Nephron progenitor cell (in vitro differentiated cells): ENCODE measurements around the gene FXYD2.

Experiments
- DNase-seq: peaks from one replicate; pipeline ENCODE4 v3.0.0; 2021
- H3K27ac Mint-ChIP-seq: 2 replicates; pipeline ENCODE4 v1.8.0; 2021; ENCODE audit warnings: mild to moderate bottlenecking, moderate library complexity, mixed read lengths
- H3K27me3 Mint-ChIP-seq: 2 replicates; pipeline ENCODE4 v1.8.0; 2021; ENCODE audit warnings: mild to moderate bottlenecking, low read depth, mixed read lengths; ENCODE audit not compliant: poor library complexity
- H3K36me3 Mint-ChIP-seq: 2 replicates; pipeline ENCODE4 v1.8.0; 2021; ENCODE audit warnings: low read depth, mixed read lengths
- H3K4me1 Mint-ChIP-seq: 2 replicates; pipeline ENCODE4 v1.8.0; 2021; ENCODE audit warnings: mixed read lengths
- H3K4me3 Mint-ChIP-seq: 2 replicates; pipeline ENCODE4 v1.8.0; 2021; ENCODE audit warnings: mild to moderate bottlenecking, moderate library complexity, mixed read lengths
- H3K9me3 Mint-ChIP-seq: 2 replicates; pipeline ENCODE4 v1.8.0; 2021; ENCODE audit warnings: mild to moderate bottlenecking, moderate library complexity, mixed read lengths
- TF ChIP-seq, protein P1 (sequence below): fragments of 200-600 bp; sonication (generic); IDR thresholded peaks from 2 replicates; pipeline ENCODE4 v1.5.0; 2021; ENCODE audit warnings: antibody characterized with exemption

The FXYD2 gene

DNA sequence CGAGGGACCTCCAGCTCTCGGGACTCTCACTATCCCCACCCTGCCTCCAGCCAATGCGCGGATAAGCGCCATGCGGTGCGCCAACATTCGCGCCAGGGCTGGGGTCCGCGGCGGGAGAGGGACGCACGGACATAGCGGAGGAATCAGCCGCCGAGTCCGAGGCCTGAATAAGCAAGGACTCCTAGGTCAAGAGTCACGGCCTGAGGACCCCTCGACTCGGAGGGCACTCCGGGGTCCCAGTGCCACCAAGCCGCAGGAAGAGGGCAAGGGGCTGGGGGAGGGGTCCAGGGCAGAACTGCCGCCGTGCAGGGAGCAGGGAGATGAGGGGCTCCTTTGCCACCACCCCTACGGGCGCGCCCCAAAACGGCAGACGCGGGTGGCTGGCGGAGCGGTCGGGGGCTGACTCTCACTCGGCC is 28.1 kb downstream of the FXYD2 start:
- Mint-ChIP-seq H3K27me3 (peaks cover 98% of the 10 kb centered on the region), H3K36me3 (no peaks in the 10 kb centered on the region), H3K27ac (no peak overlapping the region), H3K9me3 (no peaks in the 10 kb centered on the region), H3K4me3 (peak overlapping the region; percentile 63), H3K4me1 (peaks cover 18% of the 10 kb centered on the region)
- DNase-seq = peak; percentile 34
- TF ChIP-seq, protein P1, sequence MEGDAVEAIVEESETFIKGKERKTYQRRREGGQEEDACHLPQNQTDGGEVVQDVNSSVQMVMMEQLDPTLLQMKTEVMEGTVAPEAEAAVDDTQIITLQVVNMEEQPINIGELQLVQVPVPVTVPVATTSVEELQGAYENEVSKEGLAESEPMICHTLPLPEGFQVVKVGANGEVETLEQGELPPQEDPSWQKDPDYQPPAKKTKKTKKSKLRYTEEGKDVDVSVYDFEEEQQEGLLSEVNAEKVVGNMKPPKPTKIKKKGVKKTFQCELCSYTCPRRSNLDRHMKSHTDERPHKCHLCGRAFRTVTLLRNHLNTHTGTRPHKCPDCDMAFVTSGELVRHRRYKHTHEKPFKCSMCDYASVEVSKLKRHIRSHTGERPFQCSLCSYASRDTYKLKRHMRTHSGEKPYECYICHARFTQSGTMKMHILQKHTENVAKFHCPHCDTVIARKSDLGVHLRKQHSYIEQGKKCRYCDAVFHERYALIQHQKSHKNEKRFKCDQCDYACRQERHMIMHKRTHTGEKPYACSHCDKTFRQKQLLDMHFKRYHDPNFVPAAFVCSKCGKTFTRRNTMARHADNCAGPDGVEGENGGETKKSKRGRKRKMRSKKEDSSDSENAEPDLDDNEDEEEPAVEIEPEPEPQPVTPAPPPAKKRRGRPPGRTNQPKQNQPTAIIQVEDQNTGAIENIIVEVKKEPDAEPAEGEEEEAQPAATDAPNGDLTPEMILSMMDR = no peak

DNA sequence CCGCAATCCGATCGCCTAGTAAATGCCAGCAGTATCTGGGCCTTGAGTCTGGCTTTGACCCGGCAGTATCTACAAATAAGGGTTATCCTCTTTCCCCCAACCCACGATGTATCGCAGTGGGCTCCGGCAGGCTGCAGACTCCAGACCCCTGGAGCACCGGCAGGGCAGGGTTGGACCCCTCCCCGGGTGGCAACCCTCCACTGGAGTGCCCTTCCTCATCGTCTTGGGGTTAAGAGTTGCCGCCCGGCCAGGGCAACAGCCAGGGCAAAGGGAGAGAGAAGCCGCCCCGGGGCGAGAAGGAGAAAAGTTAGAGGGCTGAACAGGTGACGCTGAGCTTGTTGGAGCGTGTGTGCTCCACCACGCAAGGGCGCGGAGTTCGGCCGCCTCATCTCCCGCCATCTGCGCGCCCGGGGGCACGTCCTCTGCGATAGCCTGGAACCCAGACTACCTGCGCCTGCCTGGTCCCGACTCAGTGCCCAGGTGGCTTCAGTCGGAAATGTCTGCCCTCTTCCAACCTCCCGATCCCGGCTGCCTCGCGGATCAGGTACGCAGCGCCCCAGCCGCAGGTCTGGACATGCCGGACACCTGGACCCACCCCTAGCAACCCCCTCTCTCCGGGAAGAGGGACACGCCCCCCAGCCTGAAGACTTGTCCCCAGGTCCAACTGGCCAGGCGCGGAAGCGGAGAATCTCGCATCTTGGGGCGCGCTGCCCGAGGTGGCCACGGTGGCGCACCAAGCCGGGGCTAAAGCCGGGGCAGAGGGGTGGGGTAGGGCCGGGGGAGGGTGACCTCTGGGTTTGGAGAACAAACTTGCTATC is 28.7 kb downstream of the FXYD2 start:
- DNase-seq = peak; percentile 31
- Mint-ChIP-seq H3K4me3 (peak overlapping the region; percentile 63), H3K36me3 (no peaks in the 10 kb centered on the region), H3K27me3 (peaks cover 99% of the 10 kb centered on the region), H3K27ac (no peak overlapping the region), H3K9me3 (no peaks in the 10 kb centered on the region), H3K4me1 (peaks cover 18% of the 10 kb centered on the region)
- TF ChIP-seq, protein P1 = no peak

DNA sequence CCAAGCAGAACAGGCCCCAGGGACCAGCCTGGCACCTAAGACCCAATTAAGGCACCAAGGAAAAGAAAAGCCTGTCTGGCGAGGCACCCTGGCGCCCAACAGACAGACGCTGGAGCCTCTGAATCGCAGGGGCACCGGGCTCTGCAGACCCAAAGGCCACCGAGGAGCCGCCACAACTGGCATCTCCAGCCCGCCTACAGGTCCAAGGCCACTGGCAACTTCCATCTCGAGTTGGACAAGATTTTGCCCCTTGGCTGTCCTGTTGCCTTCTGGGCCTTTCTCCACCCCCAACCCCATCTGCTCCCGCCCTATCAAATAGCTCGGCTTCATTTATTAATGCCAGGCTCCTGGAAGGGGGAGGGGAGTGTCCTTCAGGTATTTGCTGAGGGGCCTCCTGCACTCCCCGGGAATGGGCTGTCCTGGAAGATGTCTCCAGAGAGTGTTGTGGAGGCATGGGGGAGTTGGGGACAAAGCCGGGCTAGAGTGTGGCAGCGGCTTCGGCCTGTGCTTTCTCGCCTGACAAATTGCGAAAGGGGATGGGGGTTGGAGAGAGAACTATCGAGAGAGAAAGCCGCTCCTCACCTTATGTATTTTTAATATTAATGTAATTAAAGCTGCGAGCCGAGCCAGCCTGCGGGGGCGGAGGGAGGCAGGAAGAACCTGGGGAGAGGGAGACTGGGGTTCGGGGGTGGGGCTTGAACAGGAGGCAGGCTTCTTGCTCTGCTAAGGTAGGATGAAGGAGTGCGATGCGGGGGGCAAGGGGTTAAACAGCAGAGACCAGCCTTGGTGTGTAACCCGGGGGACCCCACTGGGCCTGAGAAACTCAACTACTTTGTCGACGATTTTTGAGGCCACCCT is 29.5 kb downstream of the FXYD2 start:
- peak overlapping the region; percentile 71 for H3K4me3 Mint-ChIP-seq

DNA sequence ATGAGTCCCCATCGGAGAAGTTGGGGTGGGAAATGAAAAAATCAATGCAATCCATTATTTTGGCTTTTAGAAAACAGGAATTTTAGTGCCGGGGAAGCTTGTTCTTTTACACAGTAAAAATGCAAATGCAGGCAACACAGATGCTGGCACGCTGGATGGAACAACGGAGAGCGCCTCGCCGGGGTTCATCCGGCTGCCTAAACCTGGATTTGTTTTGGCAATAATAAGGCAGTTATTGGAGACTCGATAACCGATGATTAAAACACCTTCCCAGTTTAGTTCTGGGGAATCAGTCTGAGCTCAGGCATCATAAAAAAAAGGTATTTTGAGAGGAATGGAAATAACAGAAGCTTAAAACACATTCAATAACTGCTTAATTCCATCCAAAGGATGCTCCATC is 30.4 kb downstream of the FXYD2 start:
- H3K27me3 Mint-ChIP-seq = peaks cover 99% of the 10 kb centered on the region
- H3K4me1 Mint-ChIP-seq = peaks cover 18% of the 10 kb centered on the region
- H3K27ac Mint-ChIP-seq = no peak overlapping the region
- H3K9me3 Mint-ChIP-seq = no peaks in the 10 kb centered on the region
- no peaks in the 10 kb centered on the region for H3K36me3 Mint-ChIP-seq
- H3K4me3 Mint-ChIP-seq = no peak overlapping the region
- TF ChIP-seq, protein P1 = no peak
- no peak for DNase-seq

More for the DNA sequence above, 29.5 kb downstream of the FXYD2 start:
- peaks cover 99% of the 10 kb centered on the region for H3K27me3 Mint-ChIP-seq
- H3K36me3 Mint-ChIP-seq = no peaks in the 10 kb centered on the region
- DNase-seq = no peak
- TF ChIP-seq, protein P1 = no peak
- no peak overlapping the region for H3K27ac Mint-ChIP-seq
- H3K4me1 Mint-ChIP-seq = peaks cover 18% of the 10 kb centered on the region
- H3K9me3 Mint-ChIP-seq = no peaks in the 10 kb centered on the region

DNA sequence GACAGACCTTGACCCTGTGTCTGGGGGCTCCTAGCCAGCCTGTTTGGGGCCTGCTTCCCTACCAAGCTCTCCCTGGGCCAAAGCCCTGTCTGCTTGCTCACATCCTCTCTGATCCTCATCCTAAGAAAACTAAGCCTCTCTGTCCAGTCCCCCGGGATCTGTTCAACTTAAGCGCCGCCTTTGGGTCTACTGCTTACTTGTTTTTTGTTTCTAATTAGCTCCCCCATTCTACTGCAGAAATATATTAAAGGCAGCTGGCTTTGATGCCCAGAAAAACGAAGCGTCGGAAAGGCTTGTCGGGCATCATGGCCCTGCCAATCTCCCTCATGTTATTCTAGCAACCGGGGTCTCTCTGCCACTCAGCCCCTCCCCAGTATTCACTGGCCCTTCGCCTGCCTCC is 31.0 kb downstream of the FXYD2 start:
- no peak overlapping the region for H3K27ac Mint-ChIP-seq
- TF ChIP-seq, protein P1 = no peak
- peaks cover 99% of the 10 kb centered on the region for H3K27me3 Mint-ChIP-seq
- H3K4me1 Mint-ChIP-seq = peaks cover 18% of the 10 kb centered on the region
- H3K9me3 Mint-ChIP-seq = no peaks in the 10 kb centered on the region
- H3K4me3 Mint-ChIP-seq = no peak overlapping the region
- no peak for DNase-seq
- H3K36me3 Mint-ChIP-seq = no peaks in the 10 kb centered on the region
